BLaER1 treated with 17β-estradiol and CSF1 and Interleukin-3, amounts not matched to agents 10 nM and 100 nM (cell line): ENCODE measurements around the gene GPR31.

ENCODE experiments used
- H3K27ac ChIP-seq, 11 experiments: shearing (Covaris generic); formaldehyde crosslinking; 2 replicates each; pipeline ENCODE4 v1.8.1; 2022
- H3K27me3 ChIP-seq, 11 experiments: shearing (Covaris generic); formaldehyde crosslinking; 2 replicates each; pipeline ENCODE4 v1.8.1; 2022
- H3K36me3 ChIP-seq, 11 experiments: shearing (Covaris generic); formaldehyde crosslinking; 2 replicates each; pipeline ENCODE4 v1.8.1; 2022
- H3K4me1 ChIP-seq, 10 experiments: shearing (Covaris generic); formaldehyde crosslinking; 2 replicates each; pipeline ENCODE4 v1.8.1; 2022
- H3K4me2 ChIP-seq, 11 experiments: shearing (Covaris generic); formaldehyde crosslinking; 2 replicates each; pipeline ENCODE4 v1.8.1; 2022
- H3K4me3 ChIP-seq, 10 experiments: shearing (Covaris generic); formaldehyde crosslinking; 2 replicates each; pipeline ENCODE4 v1.8.1; 2022
- H3K9ac ChIP-seq, 11 experiments: shearing (Covaris generic); formaldehyde crosslinking; 2 replicates each; pipeline ENCODE4 v1.8.1; 2022
- H3K9me3 ChIP-seq, 11 experiments: shearing (Covaris generic); formaldehyde crosslinking; replicated peaks in 1 of 11; 2 replicates each; pipeline ENCODE4 v1.8.1; 2022
- H4K20me1 ChIP-seq, 11 experiments: shearing (Covaris generic); formaldehyde crosslinking; 2 replicates each; pipeline ENCODE4 v1.8.1; 2022
- Cebpa-rat ChIP-seq, 11 experiments: shearing (Covaris generic); IDR thresholded peaks; 2 replicates each; pipeline ENCODE4 v1.8.1; 2022

GPR31 gene

GRCh38 chr6:167116838-167117228, 40.9 kb downstream of the GPR31 start:
- peaks cover 41 to 88% (median 70%) of the 10 kb centered on the region in 10 experiments for H3K4me1 ChIP-seq
- no peak overlapping the region for H3K4me3 ChIP-seq
- no peaks in the 10 kb centered on the region for H4K20me1 ChIP-seq
- H3K9ac ChIP-seq = no peak overlapping the region
- no peaks in the 10 kb centered on the region for H3K36me3 ChIP-seq
- TF ChIP-seq Cebpa-rat (IDR thresholded peaks at IDR 0.05) = no peak
- peaks cover 0 to 6% (median 4%) of the 10 kb centered on the region in 11 experiments; a peak in 5 of 22 replicates for H3K9me3 ChIP-seq
- H3K27ac ChIP-seq = no peak overlapping the region
- peaks cover 0 to 41% (median 0%) of the 10 kb centered on the region in 11 experiments; a peak in 6 of 22 replicates for H3K27me3 ChIP-seq
- peak overlapping the region in 10 of 11 experiments; percentile 12 to 87 (median 75); a peak in 19 of 22 replicates for H3K4me2 ChIP-seq

- H3K27ac ChIP-seq = no peak overlapping the region
- peaks cover 41 to 88% (median 70%) of the 10 kb centered on the region in 10 experiments for H3K4me1 ChIP-seq
- H3K4me2 ChIP-seq = peak overlapping the region; percentile 12 to 87 (median 75); a peak in 20 of 22 replicates
- peaks cover 0 to 45% (median 0%) of the 10 kb centered on the region in 11 experiments; a peak in 6 of 22 replicates for H3K27me3 ChIP-seq
- no peak overlapping the region for H3K4me3 ChIP-seq
- H3K9ac ChIP-seq = peak overlapping the region in 1 of 11 experiments; percentile 16; a peak in 2 of 22 replicates
- peaks cover 0 to 6% (median 4%) of the 10 kb centered on the region in 11 experiments; a peak in 5 of 22 replicates for H3K9me3 ChIP-seq
- no peaks in the 10 kb centered on the region for H3K36me3 ChIP-seq
- TF ChIP-seq Cebpa-rat (IDR thresholded peaks at IDR 0.05) = no peak
- no peaks in the 10 kb centered on the region for H4K20me1 ChIP-seq
These were observed 41.5 kb downstream of the GPR31 start for GRCh38 chr6:167116109-167116837.

DNA sequence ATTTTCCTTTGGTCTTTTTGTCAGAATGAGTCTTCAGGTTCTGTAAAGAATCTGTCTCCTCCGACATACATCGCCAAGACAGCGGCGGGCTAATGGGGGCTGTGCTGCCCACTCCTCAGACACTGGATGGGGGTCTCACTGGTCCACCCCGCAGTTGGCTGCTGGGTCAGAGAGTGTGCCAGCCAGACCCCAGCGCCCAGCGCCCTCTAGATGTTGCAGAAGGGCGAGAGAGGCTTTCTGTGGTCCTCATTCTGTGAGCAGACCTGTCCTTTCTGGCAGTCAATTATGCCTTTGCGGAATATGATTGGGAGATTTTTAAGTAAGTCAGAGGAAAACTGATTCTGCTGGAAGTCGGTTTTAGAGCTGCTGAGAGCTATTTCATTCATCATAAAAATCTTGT, 42.7 kb downstream of the GPR31 start:
- no peak for TF ChIP-seq Cebpa-rat (IDR thresholded peaks at IDR 0.05)
- Histone ChIP-seq H3K27ac (no peak overlapping the region), H3K9ac (no peak overlapping the region), H3K4me2 (peak overlapping the region in 9 of 11 experiments; percentile 73 to 94 (median 87); a peak in 16 of 22 replicates), H3K4me1 (peaks cover 29 to 89% (median 71%) of the 10 kb centered on the region in 10 experiments), H3K4me3 (no peak overlapping the region), H3K27me3 (peaks cover 0 to 45% (median 0%) of the 10 kb centered on the region in 11 experiments; a peak in 6 of 22 replicates), H3K9me3 (peaks cover 0 to 4% (median 2%) of the 10 kb centered on the region in 11 experiments; a peak in 5 of 22 replicates), H3K36me3 (no peaks in the 10 kb centered on the region), H4K20me1 (no peaks in the 10 kb centered on the region)

DNA sequence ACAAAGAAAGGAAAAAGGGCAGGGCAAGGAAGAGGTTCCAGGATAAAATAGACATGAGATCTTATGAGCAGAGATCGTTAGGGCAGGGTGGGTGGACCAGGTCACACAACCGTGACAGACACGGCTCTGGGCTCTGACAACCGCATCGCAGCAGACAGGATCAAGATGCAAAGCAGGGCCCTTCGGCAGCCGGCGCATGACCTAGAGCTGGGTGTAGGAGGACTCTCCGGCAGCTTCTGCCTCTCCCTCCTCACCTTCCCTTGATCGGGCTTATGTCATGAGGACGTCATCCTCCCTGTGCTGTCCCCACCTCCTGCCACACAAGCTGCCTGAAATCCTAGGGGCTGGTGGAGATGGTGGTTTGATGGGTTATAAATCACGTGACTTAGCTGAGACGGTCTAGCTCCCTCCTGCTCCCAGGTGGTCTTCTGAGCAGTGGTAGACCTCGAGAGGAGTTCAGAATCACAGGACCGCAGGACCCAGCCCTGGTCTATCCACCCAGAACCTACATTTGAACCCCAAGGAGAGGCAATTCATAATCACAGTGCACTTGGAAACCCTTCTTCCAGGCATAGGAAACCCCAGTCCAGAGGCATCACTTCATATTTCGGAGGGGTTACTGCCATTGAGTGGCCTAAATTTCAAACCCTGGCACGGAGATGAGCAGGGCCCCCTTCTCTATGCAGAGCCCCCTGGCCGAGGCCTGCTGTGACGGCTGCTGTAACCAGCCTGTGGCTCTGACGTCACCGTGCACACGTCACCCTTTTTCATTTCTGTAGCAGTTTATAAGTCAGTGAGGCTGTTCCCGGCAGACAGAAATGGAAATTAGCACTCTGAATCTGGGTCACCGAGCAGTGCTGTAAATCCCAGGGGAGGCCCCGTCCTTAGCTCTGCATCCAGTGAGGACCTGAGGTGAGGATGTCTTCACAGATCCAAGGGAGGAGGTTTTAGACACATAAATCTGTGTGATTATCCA, 43.6 kb downstream of the GPR31 start:
- no peaks in the 10 kb centered on the region for H4K20me1 ChIP-seq
- no peak for TF ChIP-seq Cebpa-rat (IDR thresholded peaks at IDR 0.05)
- H3K4me2 ChIP-seq = peak overlapping the region; percentile 22 to 94 (median 86); a peak in 21 of 22 replicates
- peaks cover 21 to 90% (median 77%) of the 10 kb centered on the region in 10 experiments for H3K4me1 ChIP-seq
- H3K27ac ChIP-seq = peak overlapping the region in 4 of 11 experiments; percentile 12 to 42 (median 29); a peak in 4 of 22 replicates
- H3K4me3 ChIP-seq = peak overlapping the region in 3 of 10 experiments; percentile 2 to 41 (median 3); a peak in 4 of 20 replicates
- H3K27me3 ChIP-seq = peaks cover 0 to 45% (median 0%) of the 10 kb centered on the region in 11 experiments; a peak in 6 of 22 replicates
- H3K9me3 ChIP-seq = no peaks in the 10 kb centered on the region
- peak overlapping the region in 4 of 11 experiments; percentile 15 to 32 (median 23); a peak in 4 of 22 replicates for H3K9ac ChIP-seq
- no peaks in the 10 kb centered on the region for H3K36me3 ChIP-seq

GRCh38 chr6:167113047-167113754, 44.6 kb downstream of the GPR31 start:
- Histone ChIP-seq H3K4me1 (peaks cover 21 to 81% (median 72%) of the 10 kb centered on the region in 10 experiments), H3K36me3 (no peaks in the 10 kb centered on the region), H3K4me3 (no peak overlapping the region; a peak in 1 of 20 replicates), H4K20me1 (no peaks in the 10 kb centered on the region), H3K9ac (0 out of 22 replicates have a peak overlapping the region, but pooled peaks of 2 of the 11 experiments have one; percentile 7 to 26), H3K27me3 (peaks cover 0 to 45% (median 0%) of the 10 kb centered on the region in 11 experiments; a peak in 6 of 22 replicates), H3K4me2 (peak overlapping the region; percentile 22 to 94 (median 86); a peak in 19 of 22 replicates), H3K27ac (no peak overlapping the region), H3K9me3 (no peaks in the 10 kb centered on the region)
- TF ChIP-seq Cebpa-rat (IDR thresholded peaks at IDR 0.05) = no peak

GRCh38 chr6:167112421-167112820, 45.4 kb downstream of the GPR31 start:
- Histone ChIP-seq H3K9me3 (peaks cover 0 to 6% (median under 1%) of the 10 kb centered on the region in 11 experiments; a peak in 7 of 22 replicates), H3K27ac (no peak overlapping the region), H3K36me3 (no peaks in the 10 kb centered on the region), H3K4me2 (peak overlapping the region in 9 of 11 experiments; percentile 73 to 94 (median 87); a peak in 18 of 22 replicates), H3K27me3 (peaks cover 0 to 45% (median 0%) of the 10 kb centered on the region in 11 experiments; a peak in 6 of 22 replicates), H3K4me1 (peaks cover 21 to 77% (median 72%) of the 10 kb centered on the region in 10 experiments), H3K4me3 (no peak overlapping the region), H4K20me1 (no peaks in the 10 kb centered on the region), H3K9ac (no peak overlapping the region)
- no peak for TF ChIP-seq Cebpa-rat (IDR thresholded peaks at IDR 0.05)

DNA sequence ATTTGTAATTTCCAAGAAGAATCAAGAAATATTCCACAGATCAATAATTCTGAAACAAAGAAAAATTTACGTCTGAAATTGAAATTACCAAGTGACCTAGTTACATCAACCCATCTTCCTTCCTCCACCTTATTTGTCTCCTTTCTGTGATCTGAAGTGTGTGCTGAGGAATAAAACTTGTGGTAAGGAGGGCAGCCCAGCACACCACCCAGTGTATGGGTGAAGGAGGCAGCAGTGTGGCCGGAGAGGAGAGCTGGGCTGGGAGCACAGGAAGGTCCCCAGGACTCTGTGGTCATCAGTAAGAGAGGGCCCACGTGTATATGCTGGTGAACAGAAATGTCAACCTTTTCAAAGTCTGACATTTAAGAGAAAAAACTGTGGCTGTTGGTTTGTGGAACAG, 46.2 kb downstream of the GPR31 start:
- peaks cover 21 to 73% (median 68%) of the 10 kb centered on the region in 10 experiments for H3K4me1 ChIP-seq
- H3K27ac ChIP-seq = no peak overlapping the region
- no peak overlapping the region for H3K9ac ChIP-seq
- no peak overlapping the region for H3K4me3 ChIP-seq
- H3K9me3 ChIP-seq = peaks cover 7 to 15% (median 8%) of the 10 kb centered on the region in 11 experiments
- H3K36me3 ChIP-seq = no peaks in the 10 kb centered on the region; a peak in 1 of 22 replicates
- TF ChIP-seq Cebpa-rat (IDR thresholded peaks at IDR 0.05) = no peak
- no peaks in the 10 kb centered on the region for H4K20me1 ChIP-seq
- H3K4me2 ChIP-seq = peak overlapping the region in 8 of 11 experiments; percentile 35 to 94 (median 86); a peak in 15 of 22 replicates
- peaks cover 0 to 44% (median 0%) of the 10 kb centered on the region in 11 experiments; a peak in 6 of 22 replicates for H3K27me3 ChIP-seq

- H3K9ac ChIP-seq = no peak overlapping the region
- peak overlapping the region in 5 of 11 experiments; percentile 10 to 86 (median 20); a peak in 4 of 22 replicates for H3K4me2 ChIP-seq
- no peak for TF ChIP-seq Cebpa-rat (IDR thresholded peaks at IDR 0.05)
- H3K4me1 ChIP-seq = peaks cover 16 to 53% (median 50%) of the 10 kb centered on the region in 10 experiments
- H3K36me3 ChIP-seq = no peaks in the 10 kb centered on the region; a peak in 1 of 22 replicates
- H4K20me1 ChIP-seq = no peaks in the 10 kb centered on the region
- peaks cover 0 to 30% (median 0%) of the 10 kb centered on the region in 11 experiments; a peak in 5 of 22 replicates for H3K27me3 ChIP-seq
- H3K4me3 ChIP-seq = no peak overlapping the region
- no peak overlapping the region for H3K27ac ChIP-seq
- peaks cover 15 to 34% (median 27%) of the 10 kb centered on the region in 11 experiments for H3K9me3 ChIP-seq
These were observed 48.1 kb downstream of the GPR31 start for GRCh38 chr6:167109651-167110050.
